Measurements from ENCODE around the gene PPFIBP1.

PPFIBP1 gene

DNA sequence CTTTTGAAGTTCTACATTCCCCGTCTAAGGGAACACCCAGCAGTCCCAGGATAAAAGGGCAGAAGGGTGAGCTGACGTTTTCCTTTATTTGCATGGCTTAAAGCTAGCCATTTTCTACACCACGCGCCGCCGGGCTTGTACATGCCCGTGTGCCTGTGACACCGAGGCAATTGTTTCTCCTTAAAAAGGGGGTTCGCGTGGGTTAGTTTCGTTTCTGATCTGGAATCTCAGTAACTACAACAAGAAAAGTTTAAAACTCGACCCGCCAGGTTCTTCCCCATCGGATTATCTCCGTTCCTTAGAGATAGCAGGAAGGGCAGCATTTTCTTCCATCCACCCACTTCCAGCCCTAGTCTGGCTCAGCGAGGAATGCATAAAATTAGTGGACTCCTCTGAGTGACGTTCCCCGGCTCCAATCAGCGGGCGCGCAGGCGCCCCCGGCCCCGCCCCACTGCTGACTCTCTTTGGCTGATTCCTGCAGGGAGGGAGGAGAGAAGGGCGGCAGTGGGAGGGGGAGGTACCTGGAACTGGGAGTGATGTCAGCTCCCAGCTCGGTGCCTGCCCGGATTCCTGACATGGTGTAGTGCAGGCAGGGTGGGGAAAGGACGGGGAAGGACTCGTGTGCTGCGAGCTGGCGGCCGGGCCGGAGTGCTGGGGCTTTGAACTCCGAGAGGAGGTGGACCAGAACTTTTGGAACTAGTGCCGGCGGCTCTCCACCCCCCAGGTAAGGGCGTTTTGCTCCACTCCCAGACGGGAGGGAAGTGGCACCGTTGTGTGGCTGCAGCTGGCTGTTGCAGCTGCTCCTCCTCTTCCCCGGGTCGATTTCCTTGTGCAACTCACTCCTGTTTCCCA, at the start of gene PPFIBP1:
Gene PPFIBP1, plus strand, starts transcription at position 565 of the 852 bp plus-strand sequence. CDS start 109,191 bp downstream, outside the sequence.
- peak; percentile 99 for DNase-seq (ENCODE audit: low read depth in 2 of 2)

DNA sequence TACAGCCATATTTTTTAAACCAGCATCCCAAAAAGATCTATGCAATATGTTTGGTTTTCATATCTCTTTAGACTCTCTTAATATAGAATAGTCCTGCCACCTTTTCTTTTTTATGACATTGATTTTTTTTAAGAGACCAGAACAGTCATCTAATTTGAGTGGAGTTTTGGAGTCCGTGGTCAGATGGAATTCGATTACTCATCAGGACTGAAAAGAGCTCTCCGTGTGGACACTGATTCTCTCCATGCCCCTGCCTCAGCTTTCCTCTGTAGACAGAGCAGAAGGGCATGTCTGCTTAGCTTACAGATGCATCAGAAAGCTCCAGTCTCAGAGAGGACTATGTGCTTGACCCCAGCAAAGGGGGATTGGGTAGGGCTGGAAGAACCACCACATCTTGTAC, 49.7 kb upstream of the PPFIBP1 start:
- no peak for DNase-seq (ENCODE audit: low read depth in 2 of 2)

DNA sequence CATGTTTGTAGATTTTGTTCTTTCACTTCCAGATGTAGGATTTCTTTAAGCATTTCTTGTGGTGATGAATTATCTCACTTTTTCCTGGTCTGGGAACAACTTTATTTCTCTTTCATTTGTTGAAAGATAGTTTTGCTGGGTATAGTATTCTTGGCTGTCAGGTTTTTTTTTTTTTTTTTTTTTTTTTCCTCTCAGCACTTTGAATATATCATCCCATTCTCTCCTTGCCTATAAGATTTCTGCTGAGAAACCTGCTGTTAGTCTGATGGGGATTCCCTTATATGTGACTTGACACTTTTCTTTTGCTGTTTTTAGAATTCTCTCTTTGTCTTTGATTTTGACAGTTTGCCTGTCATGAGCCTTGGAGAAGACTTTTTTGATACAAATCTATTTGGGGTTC, 47.0 kb upstream of the PPFIBP1 start:
- DNase-seq (ENCODE audit: low read depth in 2 of 2), result no peak

DNA sequence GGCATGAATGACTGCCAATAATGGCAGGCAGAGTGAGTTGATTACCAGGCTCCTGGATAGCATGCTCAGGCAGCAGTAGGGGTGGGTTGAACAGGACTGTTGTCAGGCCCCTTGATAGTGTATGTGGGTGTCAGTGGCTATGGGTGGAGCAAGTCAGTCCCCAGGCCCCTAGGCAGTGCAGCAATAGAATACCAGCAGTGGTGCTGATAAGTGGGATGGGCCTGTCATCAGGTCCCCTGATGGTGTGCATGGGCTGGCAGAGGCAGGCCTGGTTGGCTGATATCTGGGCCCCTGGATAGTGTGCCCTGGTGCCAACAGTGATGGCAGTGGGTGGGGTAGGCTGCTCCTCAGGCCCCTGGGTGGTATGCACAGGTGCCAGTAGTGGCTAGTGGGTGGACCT, 45.1 kb upstream of the PPFIBP1 start:
- DNase-seq (ENCODE audit: low read depth in 2 of 2), result no peak

DNA sequence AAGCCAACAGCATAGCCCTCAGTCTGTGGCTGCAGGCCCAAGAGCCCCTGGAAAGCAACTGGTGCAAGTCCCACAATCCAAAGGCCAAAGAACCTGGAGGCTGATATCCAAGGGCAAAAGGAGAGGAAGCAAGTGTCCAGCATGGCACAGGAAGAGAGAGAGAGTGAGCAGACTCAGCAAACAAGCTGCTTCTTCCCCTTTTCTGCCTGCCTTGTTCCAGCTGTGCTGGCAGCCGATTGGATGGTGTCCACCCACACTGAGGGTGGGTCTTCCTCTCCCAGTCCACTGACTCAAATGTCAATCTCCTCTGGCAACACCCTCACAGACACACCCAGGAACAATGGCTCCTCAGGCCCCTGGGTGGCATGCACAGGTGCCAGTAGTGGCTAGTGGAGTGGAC, 44.0 kb upstream of the PPFIBP1 start:
- DNase-seq (ENCODE audit: low read depth in 2 of 2), result no peak

- DNase-seq (ENCODE audit: low read depth in 2 of 2), result no peak
Observed at GRCh38 chr12:27486961-27487360, 37.0 kb upstream of the PPFIBP1 start.

GRCh38 chr12:27488479-27488878, 35.5 kb upstream of the PPFIBP1 start:
- no peak for DNase-seq (ENCODE audit: low read depth in 2 of 2)

GRCh38 chr12:27491226-27491625, 32.8 kb upstream of the PPFIBP1 start:
- DNase-seq (ENCODE audit: low read depth in 2 of 2), result no peak

DNA sequence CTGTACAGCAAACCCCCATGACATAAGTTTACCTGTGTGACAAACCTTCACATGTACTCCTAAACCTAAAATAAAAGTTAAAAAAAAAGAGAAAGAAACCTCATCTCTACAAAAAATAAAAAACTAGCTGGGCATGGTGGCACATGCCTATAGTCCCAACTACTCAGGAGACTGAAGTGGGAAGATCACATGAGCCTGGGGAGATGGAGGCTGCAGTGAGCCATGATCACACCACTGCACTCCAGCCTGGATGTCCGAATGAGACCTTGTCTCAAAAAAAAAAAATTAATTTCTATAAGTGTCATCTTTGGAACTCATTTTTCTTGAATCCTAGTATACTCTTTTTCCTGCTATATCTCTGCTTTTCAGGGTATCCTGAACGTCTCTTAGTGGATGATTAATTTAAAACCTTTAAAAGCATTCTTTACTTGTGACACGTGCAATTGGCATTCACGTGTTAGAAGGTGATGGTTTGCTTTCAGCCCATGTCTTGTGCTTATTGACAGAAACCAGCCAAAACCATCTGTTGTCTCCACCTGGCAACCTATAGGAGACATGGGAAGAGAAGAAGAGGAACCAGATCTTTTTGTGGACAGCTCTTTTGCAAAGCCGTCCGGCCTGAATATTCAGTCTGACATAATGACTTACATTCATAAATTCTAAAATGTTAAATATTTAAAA, 30.6 kb upstream of the PPFIBP1 start:
- DNase-seq (ENCODE audit: low read depth in 2 of 2), result no peak

DNA sequence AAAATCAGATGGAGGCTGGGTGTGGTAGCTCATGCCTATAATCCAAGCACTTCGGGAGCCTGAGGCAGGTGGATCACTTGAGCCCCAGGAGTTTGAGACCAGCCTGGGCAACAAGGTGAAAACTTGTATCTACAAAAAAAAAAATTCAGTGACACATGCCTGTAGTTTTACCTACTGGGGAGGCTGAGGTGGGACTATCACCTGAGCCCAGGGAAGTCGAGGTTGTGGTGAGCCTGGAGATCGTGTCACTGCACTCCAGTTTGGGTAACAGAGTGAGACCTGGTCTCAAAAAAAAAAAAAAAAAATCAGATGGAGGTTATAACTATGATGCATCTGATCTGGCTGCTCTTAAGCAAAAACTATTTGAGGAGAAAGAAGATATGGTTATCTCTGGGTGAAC, 26.6 kb upstream of the PPFIBP1 start:
- DNase-seq (ENCODE audit: low read depth in 2 of 2), result no peak

DNA sequence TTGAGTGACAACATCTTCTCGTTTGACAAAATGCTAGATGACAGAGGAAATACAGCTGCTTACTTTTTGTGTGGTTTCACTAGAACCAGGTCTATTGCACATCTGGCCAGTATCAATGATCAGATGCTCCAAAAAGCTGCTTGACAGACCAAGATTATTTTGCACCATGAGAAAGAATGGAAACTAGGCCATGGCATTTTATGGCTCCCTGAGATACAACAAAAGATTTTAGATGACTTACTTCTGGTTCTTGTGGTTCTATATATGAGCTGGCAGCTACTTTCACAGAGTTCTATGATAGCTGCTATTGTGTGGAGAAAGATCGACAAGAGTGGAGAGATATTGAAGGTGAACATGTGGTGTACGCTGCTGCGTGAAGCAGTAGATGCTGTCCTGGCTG, 25.9 kb upstream of the PPFIBP1 start:
- DNase-seq (ENCODE audit: low read depth in 2 of 2), result no peak

- DNase-seq (ENCODE audit: low read depth in 2 of 2), result no peak
Observed at GRCh38 chr12:27498761-27499160, 25.2 kb upstream of the PPFIBP1 start.

DNA sequence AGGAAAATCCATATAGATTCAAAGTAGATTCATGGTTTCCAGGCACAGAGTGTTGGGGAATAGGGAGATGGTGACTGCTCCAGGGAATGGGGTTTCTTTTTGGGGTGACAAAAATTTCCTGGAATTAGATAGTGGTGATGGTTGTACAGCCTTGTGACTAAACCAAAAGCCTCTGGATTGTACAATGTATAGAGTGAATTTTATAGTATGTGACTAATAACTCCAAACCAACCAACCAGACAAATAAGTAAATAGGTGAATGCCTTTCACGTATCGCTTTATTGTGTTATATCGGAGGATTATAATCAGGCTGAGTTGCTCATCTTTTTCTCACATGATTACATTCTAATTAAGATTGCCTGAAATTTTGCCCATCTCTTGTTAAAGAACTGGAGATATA, 24.6 kb upstream of the PPFIBP1 start:
- no peak for DNase-seq (ENCODE audit: low read depth in 2 of 2)

DNA sequence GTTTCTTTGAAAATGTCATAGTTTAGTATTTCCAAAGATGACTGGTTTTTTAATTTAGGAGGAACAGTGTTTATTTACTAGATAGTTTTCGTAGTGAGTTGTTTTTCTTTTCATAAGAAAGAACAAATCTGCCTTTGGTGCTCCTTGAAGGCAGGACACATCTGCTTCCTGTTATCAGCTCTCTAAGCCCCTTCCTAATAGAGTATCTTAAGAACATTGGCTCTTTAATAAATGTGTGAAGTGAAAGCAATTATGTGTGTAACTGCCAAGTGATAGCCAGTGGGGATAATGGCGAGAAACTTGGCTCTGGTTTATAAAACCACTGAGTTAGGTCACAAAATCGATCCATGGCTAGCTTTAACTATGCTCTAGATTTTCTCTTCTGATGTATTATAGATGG, 23.5 kb upstream of the PPFIBP1 start:
- DNase-seq (ENCODE audit: low read depth in 2 of 2), result no peak

DNA sequence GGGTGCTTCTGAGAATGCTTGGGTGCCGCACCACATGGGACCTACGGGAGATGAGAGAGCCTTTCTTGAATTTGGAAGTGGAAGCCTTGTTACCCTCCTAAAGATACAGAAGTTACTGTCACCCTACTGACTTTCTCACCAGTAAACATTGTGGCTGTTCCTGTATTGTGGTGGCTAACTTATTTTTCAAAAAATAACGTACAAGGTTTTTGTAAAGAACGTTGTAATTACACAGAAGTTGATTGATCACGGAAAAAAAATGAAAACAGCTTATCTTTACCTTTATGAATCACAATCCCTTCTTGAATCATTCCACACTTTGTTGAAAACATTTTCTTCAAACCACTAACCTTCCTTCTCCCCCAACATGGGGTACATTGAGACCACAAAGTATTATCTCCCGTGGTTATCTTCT, 22.0 kb upstream of the PPFIBP1 start:
- DNase-seq (ENCODE audit: low read depth in 2 of 2), result no peak

DNA sequence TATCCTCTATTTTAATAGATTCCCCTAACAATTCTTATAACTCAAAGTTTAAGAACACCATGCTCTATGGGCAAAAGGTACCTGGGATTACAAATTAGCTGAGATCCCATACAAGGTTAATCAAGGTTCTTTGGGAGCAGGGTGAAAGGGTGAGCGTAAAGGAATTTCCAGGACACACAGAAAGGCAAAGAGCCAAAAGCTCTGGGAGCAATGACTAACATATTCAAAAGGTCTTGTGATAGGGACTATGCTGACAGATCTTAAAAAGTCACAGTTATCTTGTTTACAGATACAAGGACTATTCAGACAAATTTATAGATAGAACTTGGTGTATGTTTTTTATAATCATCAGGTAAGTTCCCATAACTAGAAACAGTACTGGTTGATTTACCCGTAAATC, 19.5 kb upstream of the PPFIBP1 start:
- no peak for DNase-seq (ENCODE audit: low read depth in 2 of 2)

DNA sequence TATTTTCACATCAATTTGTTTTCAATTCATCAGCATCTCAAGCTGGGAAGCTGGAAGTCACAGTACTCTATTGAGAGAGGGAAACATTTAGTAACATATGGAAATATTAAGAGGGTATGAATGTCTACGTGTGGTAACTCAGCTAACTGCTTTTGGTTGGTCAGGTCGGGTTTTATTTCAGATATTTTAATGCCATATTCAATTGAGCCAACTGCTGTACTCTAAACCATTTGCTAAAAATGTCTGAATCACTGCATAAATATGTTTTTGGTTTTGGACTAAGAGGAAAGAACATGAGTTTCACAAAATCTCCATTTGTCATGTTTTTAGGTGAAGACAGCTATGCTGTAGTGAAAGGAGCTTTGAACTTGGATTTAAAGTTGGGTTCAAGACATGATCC, 18.9 kb upstream of the PPFIBP1 start:
- no peak for DNase-seq (ENCODE audit: low read depth in 2 of 2)

DNA sequence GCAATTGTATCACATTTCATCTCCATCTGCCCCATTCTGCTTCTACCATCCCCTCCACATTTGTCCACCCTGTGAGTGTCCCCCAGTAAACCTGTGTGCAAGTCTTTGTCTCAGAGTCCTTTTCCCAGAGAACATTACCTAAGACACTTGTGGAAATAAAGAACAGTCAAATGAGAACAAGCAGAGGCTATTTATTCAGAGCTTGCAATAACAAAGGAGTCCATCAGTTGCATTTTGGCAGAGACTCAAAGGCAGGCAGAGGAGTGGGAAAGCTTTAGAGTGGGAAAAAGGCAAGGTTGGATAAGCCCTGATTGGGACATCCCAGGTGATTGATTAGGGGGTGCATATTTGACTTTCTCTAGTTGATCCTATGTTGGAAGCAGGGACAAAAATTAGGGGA, 18.2 kb upstream of the PPFIBP1 start:
- no peak for DNase-seq (ENCODE audit: low read depth in 2 of 2)

- no peak for DNase-seq (ENCODE audit: low read depth in 2 of 2)
Observed at GRCh38 chr12:27506645-27507189, 17.3 kb upstream of the PPFIBP1 start.

GRCh38 chr12:27508736-27509431, 15.1 kb upstream of the PPFIBP1 start:
- no peak for DNase-seq (ENCODE audit: low read depth in 2 of 2)

DNA sequence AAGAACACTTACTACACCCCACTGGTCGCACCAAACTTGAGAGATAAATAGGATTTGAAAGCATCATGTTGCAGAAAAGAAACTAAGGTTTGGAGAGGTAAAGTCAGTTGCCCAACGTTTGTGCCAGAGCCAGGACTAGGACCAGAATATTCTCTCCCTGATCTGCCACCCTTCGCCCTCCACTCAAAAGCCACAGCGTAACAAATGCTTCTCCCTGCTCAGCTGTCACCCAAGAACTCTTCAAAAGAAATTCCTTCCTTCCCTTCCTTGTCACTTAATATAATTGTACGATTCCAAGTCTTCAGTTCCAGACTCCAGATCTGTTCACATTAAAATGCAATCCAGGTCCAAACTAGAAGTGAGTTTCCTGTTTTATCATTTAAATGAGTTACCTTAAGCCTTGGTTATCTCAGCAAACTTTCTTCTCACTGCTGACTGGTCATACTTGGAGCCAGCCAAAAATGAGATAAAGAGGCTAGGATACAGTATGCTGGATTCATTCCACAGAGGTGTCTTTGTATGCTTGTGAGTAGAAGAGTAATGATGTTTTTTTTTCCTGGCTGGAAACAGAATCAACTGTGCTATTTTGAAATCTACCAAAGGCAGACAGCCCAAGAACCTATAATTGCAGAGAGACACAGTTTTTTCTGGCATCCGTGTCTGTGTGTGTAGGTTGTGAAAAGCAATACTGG, 12.8 kb upstream of the PPFIBP1 start:
- no peak for DNase-seq (ENCODE audit: low read depth in 2 of 2)

DNA sequence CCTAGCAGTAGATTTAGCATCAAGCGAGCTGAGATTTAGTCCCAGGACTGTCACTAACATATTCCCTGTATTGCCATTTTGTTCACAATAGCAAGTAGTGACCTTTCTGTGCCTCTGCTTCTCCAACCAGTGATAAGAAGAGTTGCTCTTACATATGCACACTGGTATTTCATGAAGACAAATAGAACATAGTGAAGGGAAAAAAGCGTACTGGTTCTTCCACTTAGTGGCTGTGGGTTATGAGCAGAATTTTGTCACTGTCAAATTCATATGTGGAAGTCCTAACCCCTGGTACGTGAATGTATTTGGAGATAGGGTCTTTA, 12.3 kb upstream of the PPFIBP1 start:
- no peak for DNase-seq (ENCODE audit: low read depth in 2 of 2)
